GM19395 (cell line): ENCODE results near the gene FMN2.
"Not testable (repeated sequence)": the region's sequence is repeated elsewhere in the genome, so short reads cannot be mapped to it uniquely, and the experiment has no call there.

Experiments
- ATAC-seq: cut with Tn5 transposase; IDR thresholded peaks from one replicate; pipeline ENCODE4 v1.9.1; 2021; ENCODE audit warnings: mild to moderate bottlenecking, moderate library complexity; ENCODE audit not compliant: unreplicated experiment

Gene FMN2

GRCh38 chr1:240134596-240134995 lies 42.9 kb downstream of the FMN2 start:
- no peak for ATAC-seq

- no peak for ATAC-seq
Observed at GRCh38 chr1:240136402-240136801, 44.7 kb downstream of the FMN2 start.

GRCh38 chr1:240138867-240139266 lies 47.2 kb downstream of the FMN2 start:
- no peak for ATAC-seq

- ATAC-seq = no peak
Observed at GRCh38 chr1:240139511-240139910, 47.8 kb downstream of the FMN2 start.

- no peak for ATAC-seq
Observed at GRCh38 chr1:240145120-240145519, 53.4 kb downstream of the FMN2 start.

- no peak for ATAC-seq
Observed at GRCh38 chr1:240148333-240148732, 56.6 kb downstream of the FMN2 start.

- peak; percentile 78 for ATAC-seq
Observed at GRCh38 chr1:240149484-240150094, 57.9 kb downstream of the FMN2 start.

GRCh38 chr1:240151136-240151735 lies 59.6 kb downstream of the FMN2 start:
- no peak for ATAC-seq

- ATAC-seq = no peak
Observed at GRCh38 chr1:240152611-240153297, 61.1 kb downstream of the FMN2 start.

- no peak for ATAC-seq
Observed at GRCh38 chr1:240155605-240156004, 63.9 kb downstream of the FMN2 start.

- ATAC-seq = no peak
Observed at GRCh38 chr1:240164742-240165141, 73.1 kb downstream of the FMN2 start.

- no peak for ATAC-seq
Observed at GRCh38 chr1:240169188-240169587, 77.5 kb downstream of the FMN2 start.

- ATAC-seq = no peak
Observed at GRCh38 chr1:240170266-240170665, 78.6 kb downstream of the FMN2 start.

GRCh38 chr1:240170806-240171205 lies 79.1 kb downstream of the FMN2 start:
- ATAC-seq = no peak

GRCh38 chr1:240171907-240172306 lies 80.2 kb downstream of the FMN2 start:
- no peak for ATAC-seq

GRCh38 chr1:240173836-240174235 lies 82.2 kb downstream of the FMN2 start:
- no peak for ATAC-seq

- no peak for ATAC-seq
Observed at GRCh38 chr1:240174734-240175133, 83.1 kb downstream of the FMN2 start.

GRCh38 chr1:240178366-240178765 lies 86.7 kb downstream of the FMN2 start:
- ATAC-seq = no peak

- not testable (repeated sequence) for ATAC-seq
Observed at GRCh38 chr1:240184682-240185081, 93.0 kb downstream of the FMN2 start.

- no peak for ATAC-seq
Observed at GRCh38 chr1:240188139-240188538, 96.5 kb downstream of the FMN2 start.

GRCh38 chr1:240189386-240189989 lies 97.8 kb downstream of the FMN2 start:
- no peak for ATAC-seq

- no peak for ATAC-seq
Observed at GRCh38 chr1:240190881-240191401, 99.3 kb downstream of the FMN2 start.
